SK-N-SH treated with all-trans-retinoic acid at 6 μM for 48 hours (cell line): ENCODE measurements around the gene SLC17A2.
"Not testable (repeated sequence)": the region's sequence is repeated elsewhere in the genome, so short reads cannot be mapped to it uniquely, and the experiment has no call there.

Experiments used
- ATAC-seq: fragments of 200-7000 bp; cut with Tn5 transposase; 3 replicates; pipeline ENCODE4 v1.9.1; 2020; ENCODE audit warnings: mild to moderate bottlenecking, moderate library complexity
- ARNTL ChIP-seq: fragments of 450-650 bp; formaldehyde crosslinking; IDR thresholded peaks from 2 replicates; pipeline ENCODE4 v1.5.0; 2020; ENCODE audit warnings: low read depth, mild to moderate bottlenecking, moderate library complexity, borderline replicate concordance
- BACH2 ChIP-seq: fragments of 250-450 bp; sonication (Bioruptor Pico); IDR thresholded peaks from 2 replicates; pipeline ENCODE4 v1.9.0; 2021; ENCODE audit warnings: mild to moderate bottlenecking, borderline replicate concordance
- CSDC2 ChIP-seq: fragments of 250-450 bp; sonication (Bioruptor Pico); IDR thresholded peaks from 2 replicates; pipeline ENCODE4 v1.5.0; 2020; ENCODE audit warnings: mild to moderate bottlenecking, moderate library complexity
- ESRRG ChIP-seq: fragments of 250-450 bp; sonication (Bioruptor Pico); IDR thresholded peaks from 2 replicates; pipeline ENCODE4 v1.6.1; 2021; ENCODE audit warnings: mild to moderate bottlenecking
- GLIS3 ChIP-seq: fragments of 250-450 bp; sonication (Bioruptor Pico); IDR thresholded peaks from 2 replicates; pipeline ENCODE4 v1.5.0; 2020; ENCODE audit warnings: mild to moderate bottlenecking, moderate library complexity
- ISL1 ChIP-seq: fragments of 250-450 bp; sonication (Bioruptor Pico); IDR thresholded peaks from 2 replicates; pipeline ENCODE4 v2.1.2; 2022; ENCODE audit warnings: mild to moderate bottlenecking, moderate library complexity
- OSR1 ChIP-seq: fragments of 250-450 bp; sonication (Bioruptor Pico); IDR thresholded peaks from 2 replicates; pipeline ENCODE4 v1.8.0; 2022; ENCODE audit warnings: moderate library complexity, mild to moderate bottlenecking, inconsistent platforms
- PPARA ChIP-seq: fragments of 250-450 bp; sonication (Bioruptor Pico); IDR thresholded peaks from 2 replicates; pipeline ENCODE4 v1.5.0; 2020; ENCODE audit warnings: mild to moderate bottlenecking, borderline replicate concordance
- RARB ChIP-seq: fragments of 250-450 bp; sonication (Bioruptor Pico); IDR thresholded peaks from 2 replicates; pipeline ENCODE4 v1.8.0; 2021; ENCODE audit warnings: mild to moderate bottlenecking, moderate library complexity
- SNAI2 ChIP-seq: fragments of 250-450 bp; sonication (Bioruptor Pico); IDR thresholded peaks from 2 replicates; pipeline ENCODE4 v1.5.0; 2020; ENCODE audit warnings: mild to moderate bottlenecking, moderate library complexity
- TCF4 ChIP-seq: fragments of 250-450 bp; sonication (Bioruptor Pico); IDR thresholded peaks from 2 replicates; pipeline ENCODE4 v1.8.0; 2021; ENCODE audit warnings: mild to moderate bottlenecking, moderate library complexity, borderline replicate concordance
- TOX ChIP-seq: fragments of 250-450 bp; sonication (Bioruptor Pico); IDR thresholded peaks from 2 replicates; pipeline ENCODE4 v1.8.0; 2021; ENCODE audit warnings: mild to moderate bottlenecking, moderate library complexity, borderline replicate concordance
- ZC3H10 ChIP-seq: fragments of 250-450 bp; sonication (Bioruptor Pico); IDR thresholded peaks from 2 replicates; pipeline ENCODE4 v1.5.1; 2021; ENCODE audit warnings: mild to moderate bottlenecking, moderate library complexity
- ZFP30 ChIP-seq: fragments of 450-650 bp; formaldehyde crosslinking; IDR thresholded peaks from 2 replicates; pipeline ENCODE4 v1.5.0; 2022; ENCODE audit warnings: mild to moderate bottlenecking, moderate library complexity
- ZNF565 ChIP-seq: fragments of 450-650 bp; formaldehyde crosslinking; conservative IDR thresholded peaks from 2 replicates; pipeline ENCODE4 v1.5.0; 2020; ENCODE audit warnings: low read depth, mild to moderate bottlenecking, moderate library complexity
- ZNF70 ChIP-seq: fragments of 450-650 bp; formaldehyde crosslinking; IDR thresholded peaks from 2 replicates; pipeline ENCODE4 v1.5.0; 2020; ENCODE audit warnings: mild to moderate bottlenecking, moderate library complexity
- ZNF8 ChIP-seq: fragments of 450-650 bp; formaldehyde crosslinking; IDR thresholded peaks from 2 replicates; pipeline ENCODE4 v1.5.0; 2020; ENCODE audit warnings: mild to moderate bottlenecking, moderate library complexity
- TF ChIP-seq, protein P1 (sequence below): fragments of 250-450 bp; sonication (Bioruptor Pico); IDR thresholded peaks from 2 replicates; pipeline ENCODE4 v1.8.0; 2021; ENCODE audit warnings: low read depth, mild to moderate bottlenecking, moderate library complexity, borderline replicate concordance
- TF ChIP-seq, protein P2 (sequence below): fragments of 250-450 bp; sonication (Bioruptor Pico); IDR thresholded peaks from 2 replicates; pipeline ENCODE4 v1.5.0; 2020; ENCODE audit warnings: mild to moderate bottlenecking, moderate library complexity
- TF ChIP-seq, protein P3 (sequence below): fragments of 250-450 bp; sonication (Bioruptor Pico); IDR thresholded peaks from 2 replicates; pipeline ENCODE4 v1.5.1; 2021; ENCODE audit warnings: mild to moderate bottlenecking, moderate library complexity

Gene SLC17A2

DNA sequence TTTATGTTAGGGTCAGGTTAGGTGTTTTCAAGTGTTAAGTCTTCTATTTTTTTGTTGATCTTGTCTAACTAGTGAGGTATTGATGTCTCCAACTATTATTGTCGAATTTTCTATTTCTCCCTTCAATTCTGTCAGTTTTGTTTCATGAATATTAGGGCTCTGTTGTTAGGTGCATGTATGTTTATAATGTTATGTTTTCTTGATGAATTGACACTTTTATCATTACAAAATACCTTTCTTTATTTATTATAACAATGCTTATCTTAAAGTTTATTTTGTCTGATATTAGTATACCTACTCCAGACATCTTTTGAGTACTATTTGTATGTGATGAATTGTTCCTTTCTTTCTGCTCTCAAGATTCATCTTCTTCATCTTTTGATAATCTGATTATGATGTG lies 19.2 kb upstream of the SLC17A2 start:
- no peak for ATAC-seq

DNA sequence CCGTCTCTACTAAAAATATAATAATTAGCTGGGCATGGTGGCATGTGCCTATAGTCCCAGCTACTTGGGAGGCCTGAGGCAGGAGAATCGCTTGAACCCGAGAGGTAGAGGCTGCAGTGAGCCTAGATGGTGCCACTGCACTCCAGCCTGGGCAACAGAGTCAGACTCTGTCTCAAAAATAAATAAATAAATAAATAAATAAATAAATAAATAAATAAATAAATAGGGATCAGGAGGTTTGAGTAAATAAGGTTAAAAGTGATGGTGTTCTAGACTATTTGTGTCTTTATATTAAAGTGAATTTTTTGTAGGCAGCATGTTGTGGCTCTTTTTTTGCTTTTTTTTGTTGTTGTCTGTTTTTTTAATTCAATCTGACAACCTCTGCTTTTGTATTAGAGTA lies 17.0 kb upstream of the SLC17A2 start:
- ATAC-seq = not testable (repeated sequence)

More for the DNA sequence above, 19.2 kb upstream of the SLC17A2 start:
- no peak for TF ChIP-seq RARB
- TF ChIP-seq SNAI2 = no peak
- no peak for TF ChIP-seq TOX (CRISPR knock-in tag)
- no peak for TF ChIP-seq ZNF565 (CRISPR knock-in tag)
- TF ChIP-seq BACH2 = no peak
- TF ChIP-seq, protein P1, sequence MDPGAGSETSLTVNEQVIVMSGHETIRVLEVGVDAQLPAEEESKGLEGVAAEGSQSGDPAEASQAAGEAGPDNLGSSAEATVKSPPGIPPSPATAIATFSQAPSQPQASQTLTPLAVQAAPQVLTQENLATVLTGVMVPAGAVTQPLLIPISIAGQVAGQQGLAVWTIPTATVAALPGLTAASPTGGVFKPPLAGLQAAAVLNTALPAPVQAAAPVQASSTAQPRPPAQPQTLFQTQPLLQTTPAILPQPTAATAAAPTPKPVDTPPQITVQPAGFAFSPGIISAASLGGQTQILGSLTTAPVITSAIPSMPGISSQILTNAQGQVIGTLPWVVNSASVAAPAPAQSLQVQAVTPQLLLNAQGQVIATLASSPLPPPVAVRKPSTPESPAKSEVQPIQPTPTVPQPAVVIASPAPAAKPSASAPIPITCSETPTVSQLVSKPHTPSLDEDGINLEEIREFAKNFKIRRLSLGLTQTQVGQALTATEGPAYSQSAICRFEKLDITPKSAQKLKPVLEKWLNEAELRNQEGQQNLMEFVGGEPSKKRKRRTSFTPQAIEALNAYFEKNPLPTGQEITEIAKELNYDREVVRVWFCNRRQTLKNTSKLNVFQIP (CRISPR knock-in tag) = no peak
- no peak for TF ChIP-seq ZFP30 (CRISPR knock-in tag)

DNA sequence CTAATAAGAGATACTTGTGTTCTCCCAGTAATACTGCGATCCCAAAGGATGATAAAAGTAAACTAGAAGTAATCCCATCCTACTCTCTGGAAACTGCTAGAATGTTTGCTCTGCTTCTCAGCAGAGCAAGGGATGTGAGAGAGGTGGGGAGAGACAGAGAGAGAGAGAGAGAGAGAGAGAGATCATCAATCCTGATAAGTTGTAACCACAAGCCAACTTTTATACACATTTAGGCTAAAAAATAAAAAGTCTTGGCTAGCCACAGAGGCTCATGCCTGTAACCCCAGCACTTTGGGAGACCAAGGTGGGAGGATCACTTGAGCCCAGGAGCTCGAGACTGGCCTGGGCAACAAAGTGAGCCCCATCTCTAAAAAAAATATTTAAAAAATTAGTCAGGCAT lies 16.1 kb upstream of the SLC17A2 start:
- TF ChIP-seq ZFP30 (CRISPR knock-in tag) (no peak), TCF4 (CRISPR knock-in tag) (no peak), GLIS3 (no peak), RARB (no peak), CSDC2 (CRISPR knock-in tag) (no peak), ZNF8 (CRISPR knock-in tag) (no peak), ISL1 (CRISPR knock-in tag) (no peak), OSR1 (CRISPR knock-in tag) (no peak), ARNTL (CRISPR knock-in tag) (no peak)
- TF ChIP-seq, protein P1 (CRISPR knock-in tag) = no peak
- TF ChIP-seq, protein P2, sequence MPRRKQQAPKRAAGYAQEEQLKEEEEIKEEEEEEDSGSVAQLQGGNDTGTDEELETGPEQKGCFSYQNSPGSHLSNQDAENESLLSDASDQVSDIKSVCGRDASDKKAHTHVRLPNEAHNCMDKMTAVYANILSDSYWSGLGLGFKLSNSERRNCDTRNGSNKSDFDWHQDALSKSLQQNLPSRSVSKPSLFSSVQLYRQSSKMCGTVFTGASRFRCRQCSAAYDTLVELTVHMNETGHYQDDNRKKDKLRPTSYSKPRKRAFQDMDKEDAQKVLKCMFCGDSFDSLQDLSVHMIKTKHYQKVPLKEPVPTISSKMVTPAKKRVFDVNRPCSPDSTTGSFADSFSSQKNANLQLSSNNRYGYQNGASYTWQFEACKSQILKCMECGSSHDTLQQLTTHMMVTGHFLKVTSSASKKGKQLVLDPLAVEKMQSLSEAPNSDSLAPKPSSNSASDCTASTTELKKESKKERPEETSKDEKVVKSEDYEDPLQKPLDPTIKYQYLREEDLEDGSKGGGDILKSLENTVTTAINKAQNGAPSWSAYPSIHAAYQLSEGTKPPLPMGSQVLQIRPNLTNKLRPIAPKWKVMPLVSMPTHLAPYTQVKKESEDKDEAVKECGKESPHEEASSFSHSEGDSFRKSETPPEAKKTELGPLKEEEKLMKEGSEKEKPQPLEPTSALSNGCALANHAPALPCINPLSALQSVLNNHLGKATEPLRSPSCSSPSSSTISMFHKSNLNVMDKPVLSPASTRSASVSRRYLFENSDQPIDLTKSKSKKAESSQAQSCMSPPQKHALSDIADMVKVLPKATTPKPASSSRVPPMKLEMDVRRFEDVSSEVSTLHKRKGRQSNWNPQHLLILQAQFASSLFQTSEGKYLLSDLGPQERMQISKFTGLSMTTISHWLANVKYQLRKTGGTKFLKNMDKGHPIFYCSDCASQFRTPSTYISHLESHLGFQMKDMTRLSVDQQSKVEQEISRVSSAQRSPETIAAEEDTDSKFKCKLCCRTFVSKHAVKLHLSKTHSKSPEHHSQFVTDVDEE (CRISPR knock-in tag) = no peak
- ATAC-seq = no peak

DNA sequence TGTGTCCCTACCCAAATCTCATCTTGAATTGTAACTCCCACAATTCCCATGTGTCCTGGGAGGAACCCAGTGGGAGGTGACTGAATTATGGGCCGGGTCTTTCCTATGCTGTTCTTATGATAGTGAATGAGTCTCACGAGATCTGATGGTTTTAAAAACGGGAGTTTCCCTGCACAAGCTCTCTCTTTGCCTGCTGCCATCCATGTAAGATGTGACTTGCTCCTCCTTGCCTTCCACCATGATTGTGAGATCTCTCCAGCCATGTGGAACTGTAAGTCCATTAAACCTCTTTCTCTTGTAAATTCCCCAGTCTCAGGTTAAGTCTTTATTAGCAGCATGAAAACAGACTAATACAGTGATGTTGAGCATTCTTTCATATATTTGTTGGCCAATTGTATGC lies 15.2 kb upstream of the SLC17A2 start:
- ATAC-seq = not testable (repeated sequence)

DNA sequence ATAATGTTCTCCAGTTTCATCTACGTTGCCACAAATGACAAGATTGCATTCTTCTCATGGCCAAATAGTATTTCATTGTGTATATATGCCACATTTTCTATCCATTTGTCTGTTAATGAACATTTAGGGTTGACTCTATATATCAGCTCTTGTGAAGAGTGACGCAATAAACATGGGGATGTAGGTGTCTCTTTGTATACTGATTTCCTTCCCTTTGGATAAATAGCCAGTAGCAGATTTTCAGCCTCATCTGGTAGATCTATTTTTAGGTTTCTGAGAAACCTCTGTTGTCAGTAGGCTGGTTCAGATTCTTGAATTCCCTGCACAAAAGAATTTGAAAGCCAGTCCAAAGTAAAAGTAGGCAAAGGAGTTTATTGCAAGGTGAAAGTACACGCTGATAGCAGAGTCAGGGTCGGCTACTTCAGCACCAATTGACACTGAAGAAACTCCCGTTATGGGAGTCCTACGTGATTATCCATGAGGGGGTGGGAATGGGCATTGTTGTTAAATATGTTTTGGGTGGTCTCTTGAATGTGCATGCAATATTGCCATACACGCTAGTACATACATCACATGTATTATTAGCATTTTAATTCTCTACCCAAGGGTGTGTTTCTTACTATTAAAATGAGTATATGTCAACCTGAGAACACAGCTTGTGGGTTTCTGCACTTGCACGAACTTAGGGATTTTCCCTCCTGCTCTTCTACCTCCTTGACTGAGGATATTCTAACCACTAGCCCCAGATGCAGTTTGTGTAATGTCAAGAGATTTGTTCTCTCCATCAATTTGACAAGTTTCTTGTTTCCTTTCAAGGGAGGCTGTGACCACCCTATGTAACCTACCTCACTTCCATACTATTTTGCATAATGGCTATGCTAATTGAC lies 14.4 kb upstream of the SLC17A2 start:
- no peak for ATAC-seq
- TF ChIP-seq PPARA (CRISPR knock-in tag) = no peak
- no peak for TF ChIP-seq BACH2
- no peak for TF ChIP-seq ZNF70 (CRISPR knock-in tag)
- TF ChIP-seq, protein P3, sequence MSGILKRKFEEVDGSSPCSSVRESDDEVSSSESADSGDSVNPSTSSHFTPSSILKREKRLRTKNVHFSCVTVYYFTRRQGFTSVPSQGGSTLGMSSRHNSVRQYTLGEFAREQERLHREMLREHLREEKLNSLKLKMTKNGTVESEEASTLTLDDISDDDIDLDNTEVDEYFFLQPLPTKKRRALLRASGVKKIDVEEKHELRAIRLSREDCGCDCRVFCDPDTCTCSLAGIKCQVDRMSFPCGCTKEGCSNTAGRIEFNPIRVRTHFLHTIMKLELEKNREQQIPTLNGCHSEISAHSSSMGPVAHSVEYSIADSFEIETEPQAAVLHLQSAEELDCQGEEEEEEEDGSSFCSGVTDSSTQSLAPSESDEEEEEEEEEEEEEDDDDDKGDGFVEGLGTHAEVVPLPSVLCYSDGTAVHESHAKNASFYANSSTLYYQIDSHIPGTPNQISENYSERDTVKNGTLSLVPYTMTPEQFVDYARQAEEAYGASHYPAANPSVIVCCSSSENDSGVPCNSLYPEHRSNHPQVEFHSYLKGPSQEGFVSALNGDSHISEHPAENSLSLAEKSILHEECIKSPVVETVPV (CRISPR knock-in tag) = no peak
- TF ChIP-seq ZFP30 (CRISPR knock-in tag) = no peak
- no peak for TF ChIP-seq ZC3H10
- no peak for TF ChIP-seq SNAI2
- no peak for TF ChIP-seq CSDC2 (CRISPR knock-in tag)
- TF ChIP-seq ESRRG (CRISPR knock-in tag) = no peak
- TF ChIP-seq, protein P2 (CRISPR knock-in tag) = no peak
- TF ChIP-seq TCF4 (CRISPR knock-in tag) = no peak
- TF ChIP-seq ZNF565 (CRISPR knock-in tag) = no peak
